Spleen (tissue), 11 donors: ENCODE measurements around the gene CHST13. TPM values are rescaled to one million over a fixed set of nuclear protein-coding genes. Genes with fewer than 3 reads are reported as not detected.
A peak's percentile ranks its signal among the peaks of the same experiment; 100 is the strongest.

ENCODE experiments used
- DNase-seq: peaks from one replicate; pipeline ENCODE4 v3.0.0-alpha.2; 2020
- H3K27ac ChIP-seq, 8 donors: fragments of 200-600 bp; sonication (generic) in 7 of 8; 1 replicate in 4 of 8; 2 replicates in 4 of 8; pipeline versions ENCODE4 v1.5.0 to v1.8.0; 2016 to 2021; ENCODE audit warnings: inconsistent platforms in 4 of 8, mild to moderate bottlenecking in 4 of 8, moderate library complexity in 1 of 8
- H3K27me3 ChIP-seq, 7 donors: fragments of 200-600 bp; sonication (generic) in 6 of 7; replicated peaks in 1 of 7; 1 replicate in 4 of 7; 2 replicates in 3 of 7; pipeline versions ENCODE4 v1.5.0 to v1.8.0; 2016 to 2021; ENCODE audit warnings: inconsistent platforms in 3 of 7, mild to moderate bottlenecking in 1 of 7
- H3K36me3 ChIP-seq, 6 donors: fragments of 200-600 bp; sonication (generic) in 5 of 6; 1 replicate in 4 of 6; 2 replicates in 2 of 6; pipeline versions ENCODE4 v1.5.0 to v1.8.0; 2016 to 2021; ENCODE audit warnings: inconsistent platforms in 2 of 6
- H3K4me1 ChIP-seq, 6 donors: fragments of 200-600 bp; sonication (generic) in 5 of 6; 1 replicate in 3 of 6; 2 replicates in 3 of 6; pipeline versions ENCODE4 v1.5.0 to v1.8.0; 2016 to 2021; ENCODE audit warnings: inconsistent platforms in 3 of 6
- H3K4me3 ChIP-seq, 8 donors: fragments of 200-600 bp; sonication (generic) in 7 of 8; 1 replicate in 4 of 8; 2 replicates in 4 of 8; pipeline versions ENCODE4 v1.5.0 to v1.8.0; 2016 to 2021; ENCODE audit warnings: inconsistent platforms in 4 of 8, mild to moderate bottlenecking in 4 of 8, moderate library complexity in 2 of 8
- H3K9me3 ChIP-seq, 8 donors: fragments of 200-600 bp; sonication (generic) in 7 of 8; 1 replicate in 4 of 8; 2 replicates in 4 of 8; pipeline versions ENCODE4 v1.5.0 to v1.8.0; 2016 to 2021; ENCODE audit warnings: inconsistent platforms in 4 of 8
- POLR2A ChIP-seq, 3 donors: fragments of 450-650 bp; IDR thresholded peaks; one replicate each; pipeline ENCODE4 v1.5.1; 2017; ENCODE audit warnings: antibody characterized with exemption in 3 of 3, mild to moderate bottlenecking in 1 of 3
- POLR2AphosphoS5 ChIP-seq, 3 donors: sonication (generic); formaldehyde crosslinking; IDR thresholded peaks; one replicate each; pipeline ENCODE4 v1.5.1; 2017; ENCODE audit warnings: antibody characterized with exemption in 3 of 3
- WGBS, 5 donors: extraction: QIAGEN DNeasy Blood & Tissue Kit in 3 of 5; methylation state at CpG; one replicate each; pipeline versions ENCODE4 v1.1.5 to v1.1.7; 2013 to 2018; 5-methylcytosine and 5-hydroxymethylcytosine counted together
- intact Hi-C: fragments of 100-400 bp; cut with DNase I; formaldehyde crosslinking; loops from one replicate; pipeline ENCODE4 v1.15.0; 2023; ENCODE audit warnings: low total_unique reads
- polyA plus RNA-seq, 3 donors: library from polyadenylated mRNA; stranded (reverse); fragments of 200-250 nt; gene quantifications; one replicate each; pipeline ENCODE4 v1.2.1, GENCODE V29; 2013
- total RNA-seq, 7 donors: library from RNA; depleted of rRNA in 3 of 7; stranded (reverse); fragments of >200 nt in 3 of 7; fragmentation: NEBNext Ultra II Directional in 4 of 7; extraction: Animal tissue kit (Norgen Biotek cat#: 25700) in 4 of 7; gene quantifications; one replicate each; pipeline versions ENCODE4 v1.1.0 to v1.2.1, GENCODE V29; 2016 to 2021
- TF ChIP-seq, protein P1 (sequence below), 11 experiments: fragments of 200-600 bp in 7 of 11; fragments of 450-650 bp in 4 of 11; sonication (generic) in 4 of 11; IDR thresholded peaks in 8 of 11; conservative IDR thresholded peaks in 3 of 11; 1 replicate in 7 of 11; 2 replicates in 4 of 11; pipeline versions ENCODE4 v1.4.0 to v1.8.0; 2016 to 2021; ENCODE audit warnings: antibody characterized with exemption in 11 of 11, inconsistent platforms in 4 of 11, mild to moderate bottlenecking in 1 of 11
- donor health status: healthy with polysubstance abuse.
- donor health status: DM: no; HTN: no; CAD: no; lungs with moderate emphysema.
- donor health status: DM: no; HTN: no; CAD: no.
- donor health status: Bipolar disorder and iron deficiency.
- donor health status: healthy.
- donor health status: DM: no; HTN: no; CAD: no.
- donor health status: DM: yes; HTN: yes; CAD: no.

CHST13 gene
- total and polyA plus RNA-seq, 10 donors: 0.26 to 11.2 (median 2.9) TPM

DNA sequence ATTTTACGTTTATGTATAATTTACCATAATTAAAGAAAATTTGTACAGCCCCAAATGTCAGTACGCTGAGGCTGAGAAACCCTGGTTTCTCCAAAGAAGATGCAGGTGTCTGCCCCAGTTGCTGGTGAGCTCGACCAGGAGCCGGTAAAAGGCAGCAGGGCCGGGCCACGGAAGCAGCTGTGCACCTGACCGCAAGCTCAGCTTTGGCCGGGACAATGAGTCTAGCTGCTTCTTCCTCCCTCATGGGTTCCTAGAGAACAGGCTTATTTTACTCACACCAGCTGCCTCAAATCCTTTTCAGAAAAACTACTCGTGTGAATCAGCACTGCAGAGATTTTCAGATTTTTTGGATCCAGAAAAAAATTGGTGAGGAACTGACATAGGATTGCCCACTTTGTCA lies 30.2 kb upstream of the CHST13 start:
- DNase-seq: peak; percentile 57
- Histone ChIP-seq H3K4me1 (peaks cover 0 to 31% (median 13%) of the 10 kb centered on the region in 6 donors), H3K27ac (no peak overlapping the region), H3K9me3 (no peaks in the 10 kb centered on the region), H3K27me3 (no peaks in the 10 kb centered on the region), H3K36me3 (no peaks in the 10 kb centered on the region), H3K4me3 (no peak overlapping the region)
- WGBS, 5 donors: 65 to 78% (median 70%) methylated on average over 9 of the region's 9 CpGs
- intact Hi-C loops: no loop called here
- TF ChIP-seq, protein P1, sequence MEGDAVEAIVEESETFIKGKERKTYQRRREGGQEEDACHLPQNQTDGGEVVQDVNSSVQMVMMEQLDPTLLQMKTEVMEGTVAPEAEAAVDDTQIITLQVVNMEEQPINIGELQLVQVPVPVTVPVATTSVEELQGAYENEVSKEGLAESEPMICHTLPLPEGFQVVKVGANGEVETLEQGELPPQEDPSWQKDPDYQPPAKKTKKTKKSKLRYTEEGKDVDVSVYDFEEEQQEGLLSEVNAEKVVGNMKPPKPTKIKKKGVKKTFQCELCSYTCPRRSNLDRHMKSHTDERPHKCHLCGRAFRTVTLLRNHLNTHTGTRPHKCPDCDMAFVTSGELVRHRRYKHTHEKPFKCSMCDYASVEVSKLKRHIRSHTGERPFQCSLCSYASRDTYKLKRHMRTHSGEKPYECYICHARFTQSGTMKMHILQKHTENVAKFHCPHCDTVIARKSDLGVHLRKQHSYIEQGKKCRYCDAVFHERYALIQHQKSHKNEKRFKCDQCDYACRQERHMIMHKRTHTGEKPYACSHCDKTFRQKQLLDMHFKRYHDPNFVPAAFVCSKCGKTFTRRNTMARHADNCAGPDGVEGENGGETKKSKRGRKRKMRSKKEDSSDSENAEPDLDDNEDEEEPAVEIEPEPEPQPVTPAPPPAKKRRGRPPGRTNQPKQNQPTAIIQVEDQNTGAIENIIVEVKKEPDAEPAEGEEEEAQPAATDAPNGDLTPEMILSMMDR (IDR thresholded peaks at IDR 0.05 in 8 of 11, conservative IDR thresholded peaks at IDR 0.05 in 3 of 11): no peak
- TF ChIP-seq POLR2A (IDR thresholded peaks at IDR 0.05) (no peak), POLR2AphosphoS5 (IDR thresholded peaks at IDR 0.05) (no peak)

DNA sequence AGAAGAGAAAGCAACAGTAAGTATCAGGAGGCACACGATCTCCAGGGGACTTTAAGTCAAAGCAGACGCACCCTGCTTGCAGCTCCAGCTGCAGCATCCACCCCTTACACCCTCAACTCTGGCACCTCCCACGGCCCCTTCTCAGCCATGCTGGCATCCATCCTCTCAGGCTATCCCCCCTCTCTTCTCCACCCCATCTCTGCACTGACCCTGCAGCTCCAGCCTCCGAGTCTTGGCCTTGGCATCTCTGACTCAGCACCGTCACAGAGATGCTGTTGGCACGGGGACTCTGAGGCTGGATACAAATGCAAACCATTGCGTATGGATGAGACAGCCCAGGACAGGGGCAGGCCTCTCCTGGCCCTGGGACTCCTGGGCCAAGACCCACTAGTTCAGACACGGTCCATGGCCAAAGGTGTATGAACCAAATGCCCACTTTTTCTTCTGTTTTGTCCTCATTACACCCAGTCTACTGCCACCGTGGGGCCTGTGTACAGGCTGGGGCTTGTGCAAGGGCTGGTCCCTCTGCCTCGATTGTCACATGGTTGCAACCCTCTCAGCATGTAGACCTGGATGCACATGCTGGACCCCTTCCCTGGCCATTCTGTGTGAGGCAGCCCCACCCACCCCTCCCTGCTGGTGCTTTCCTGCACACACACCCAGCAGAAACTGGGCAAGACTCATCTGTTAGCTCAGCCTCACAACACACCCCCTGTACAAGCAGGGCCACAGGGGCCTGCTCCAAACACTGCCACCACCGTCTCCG lies 29.6 kb upstream of the CHST13 start:
- TF ChIP-seq POLR2A (IDR thresholded peaks at IDR 0.05): no peak
- TF ChIP-seq, protein P1 (IDR thresholded peaks at IDR 0.05 in 8 of 11, conservative IDR thresholded peaks at IDR 0.05 in 3 of 11): no peak
- TF ChIP-seq POLR2AphosphoS5 (IDR thresholded peaks at IDR 0.05): no peak
- H3K36me3 ChIP-seq: no peaks in the 10 kb centered on the region
- intact Hi-C loops: no loop called here
- no peak overlapping the region for H3K4me3 ChIP-seq
- no peak overlapping the region for H3K27ac ChIP-seq
- peak; percentile 72 for DNase-seq
- H3K27me3 ChIP-seq: no peaks in the 10 kb centered on the region
- H3K4me1 ChIP-seq: peaks cover 0 to 27% (median 13%) of the 10 kb centered on the region in 6 donors
- H3K9me3 ChIP-seq: no peaks in the 10 kb centered on the region
- WGBS, 5 donors: 72 to 82% (median 79%) methylated on average over 11 to 12 of the region's 12 CpGs

DNA sequence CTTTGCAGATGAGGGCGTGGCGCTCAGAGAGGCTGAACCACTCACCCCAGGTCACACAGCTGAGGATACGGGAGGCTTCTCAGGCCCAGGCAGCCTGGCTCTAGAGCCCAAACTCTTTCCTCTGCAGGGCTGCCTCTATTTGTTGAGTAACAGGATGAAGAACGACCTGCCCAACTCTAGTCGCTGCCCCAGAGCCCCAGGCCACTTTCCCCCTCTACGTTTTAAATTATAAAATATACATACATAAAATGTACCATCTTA lies 29.1 kb upstream of the CHST13 start:
- H3K4me3 ChIP-seq: no peak overlapping the region
- no peaks in the 10 kb centered on the region for H3K9me3 ChIP-seq
- H3K36me3 ChIP-seq: no peaks in the 10 kb centered on the region
- no peak for DNase-seq
- TF ChIP-seq POLR2AphosphoS5 (IDR thresholded peaks at IDR 0.05): no peak
- TF ChIP-seq POLR2A (IDR thresholded peaks at IDR 0.05): no peak
- TF ChIP-seq, protein P1 (IDR thresholded peaks at IDR 0.05 in 8 of 11, conservative IDR thresholded peaks at IDR 0.05 in 3 of 11): no peak
- no peaks in the 10 kb centered on the region for H3K27me3 ChIP-seq
- intact Hi-C loops: no loop called here
- H3K4me1 ChIP-seq: peaks cover 0 to 22% (median 12%) of the 10 kb centered on the region in 6 donors
- no peak overlapping the region for H3K27ac ChIP-seq
- 84 to 92% (median 88%) methylated on average over 6 of the region's 6 CpGs for WGBS, 5 donors

DNA sequence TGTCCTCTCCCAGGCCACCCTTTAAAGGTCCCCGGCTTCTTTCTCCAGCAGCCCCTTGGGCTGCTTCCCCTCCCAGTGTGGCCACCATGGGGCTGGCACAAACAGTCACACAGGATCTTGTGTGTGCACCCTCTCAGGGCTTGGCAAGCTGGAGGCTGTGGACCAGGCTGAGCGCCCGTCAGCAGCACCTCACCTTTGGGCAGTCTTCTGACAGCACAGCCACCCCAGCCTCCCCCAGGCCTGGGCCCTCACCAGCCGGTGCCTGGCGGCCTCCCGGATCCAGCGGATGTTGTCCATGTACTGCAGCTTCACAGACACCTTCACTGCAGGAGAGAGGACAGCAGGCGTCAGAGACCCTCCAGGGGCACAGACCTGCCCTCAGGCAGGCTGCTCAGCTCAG lies 28.2 kb upstream of the CHST13 start:
- Histone ChIP-seq H3K4me1 (peaks cover 0 to 13% (median 7%) of the 10 kb centered on the region in 6 donors), H3K4me3 (no peak overlapping the region), H3K36me3 (no peaks in the 10 kb centered on the region), H3K27me3 (no peaks in the 10 kb centered on the region), H3K27ac (no peak overlapping the region), H3K9me3 (no peaks in the 10 kb centered on the region)
- WGBS, 5 donors: 81 to 98% (median 94%) methylated on average over 1 to 8 of the region's 8 CpGs
- no peak for TF ChIP-seq POLR2A (IDR thresholded peaks at IDR 0.05)
- TF ChIP-seq, protein P1 (IDR thresholded peaks at IDR 0.05 in 8 of 11, conservative IDR thresholded peaks at IDR 0.05 in 3 of 11): no peak
- TF ChIP-seq POLR2AphosphoS5 (IDR thresholded peaks at IDR 0.05): no peak
- DNase-seq: peak; percentile 63
- intact Hi-C loops: no loop called here
